Activated CD4-positive, alpha-beta T cell treated with anti-CD3 and anti-CD28 coated beads, Interleukin-2, amount 10 ng/mL, durations not matched to agents 7 days and 5 days (primary cell): ENCODE results near the gene TUBB6. TPM values are rescaled to one million over a fixed set of nuclear protein-coding genes. Genes with fewer than 3 reads are reported as not detected.

Experiments used
- CTCF ChIA-PET: fragments of 350-600 bp; sonication (Branson Sonifier 250); formaldehyde crosslinking; loops from one replicate; lab custom pipeline; 2021; ENCODE audit warnings: antibody characterized with exemption; lab: Charles Lee
- POLR2A ChIA-PET: fragments of 350-600 bp; sonication (Branson Sonifier 250); formaldehyde crosslinking; loops from one replicate; lab custom pipeline; 2021; ENCODE audit warnings: antibody characterized with exemption; lab: Charles Lee
- DNase-seq: peaks from one replicate; pipeline ENCODE4 v3.0.0-alpha.2; 2020
- H3K27ac Mint-ChIP-seq: one replicate; pipeline ENCODE4 v1.8.0; 2021; ENCODE audit warnings: mild to moderate bottlenecking, moderate library complexity, mixed read lengths
- H3K27me3 Mint-ChIP-seq: one replicate; pipeline ENCODE4 v1.8.0; 2021; ENCODE audit warnings: mixed read lengths
- H3K36me3 Mint-ChIP-seq: one replicate; pipeline ENCODE4 v1.8.0; 2021; ENCODE audit warnings: low read depth, mixed read lengths
- H3K4me1 Mint-ChIP-seq: one replicate; pipeline ENCODE4 v1.8.0; 2021; ENCODE audit warnings: mixed read lengths
- H3K4me3 Mint-ChIP-seq: one replicate; pipeline ENCODE4 v1.8.0; 2021; ENCODE audit warnings: mild to moderate bottlenecking, moderate library complexity, mixed read lengths
- H3K9me3 Mint-ChIP-seq: one replicate; pipeline ENCODE4 v1.8.0; 2021; ENCODE audit warnings: mixed read lengths
- total RNA-seq, 2 experiments: library from RNA; stranded (reverse); gene quantifications; one replicate each; pipeline ENCODE4 v1.2.3, GENCODE V29; 2021

Gene TUBB6
- total RNA-seq, 2 experiments from 2014 or later = 0.69 to 1.2 TPM

- H3K9me3 Mint-ChIP-seq = no peaks in the 10 kb centered on the region
- no peak overlapping the region for H3K4me3 Mint-ChIP-seq
- no peak overlapping the region for H3K27ac Mint-ChIP-seq
- no peaks in the 10 kb centered on the region for H3K27me3 Mint-ChIP-seq
- CTCF ChIA-PET = interaction anchor here (0.9 kb wide), 1 partner anchor 13 kb away, joined by 4 read pairs; no protein-coding TSS in a partner anchor
- H3K4me1 Mint-ChIP-seq = peaks cover 3% of the 10 kb centered on the region
- no peak for DNase-seq
- H3K36me3 Mint-ChIP-seq = peaks cover 28% of the 10 kb centered on the region
- POLR2A ChIA-PET = no interaction called here
Measured at GRCh38 chr18:12338382-12338781, 30.3 kb downstream of the TUBB6 start.

- no peaks in the 10 kb centered on the region for H3K27me3 Mint-ChIP-seq
- peaks cover 3% of the 10 kb centered on the region for H3K4me1 Mint-ChIP-seq
- no peak overlapping the region for H3K4me3 Mint-ChIP-seq
- no peaks in the 10 kb centered on the region for H3K9me3 Mint-ChIP-seq
- CTCF ChIA-PET = interaction anchor here (0.6 kb wide), 1 partner anchor 17 kb away, joined by 4 read pairs; no protein-coding TSS in a partner anchor
- POLR2A ChIA-PET = interaction anchor here (0.6 kb wide), 1 partner anchor 15 kb away, joined by 5 read pairs; no protein-coding TSS in a partner anchor
- no peak overlapping the region for H3K27ac Mint-ChIP-seq
- H3K36me3 Mint-ChIP-seq = peaks cover 36% of the 10 kb centered on the region
- DNase-seq = no peak
Measured at GRCh38 chr18:12340945-12341660, 33.1 kb downstream of the TUBB6 start.

- no peaks in the 10 kb centered on the region for H3K27me3 Mint-ChIP-seq
- H3K4me1 Mint-ChIP-seq = no peaks in the 10 kb centered on the region
- ChIA-PET CTCF (no interaction called here), POLR2A (no interaction called here)
- peak overlapping the region; percentile 52 for H3K27ac Mint-ChIP-seq
- H3K9me3 Mint-ChIP-seq = no peaks in the 10 kb centered on the region
- no peak for DNase-seq
- H3K36me3 Mint-ChIP-seq = peaks cover 35% of the 10 kb centered on the region
- H3K4me3 Mint-ChIP-seq = no peak overlapping the region
Measured at GRCh38 chr18:12342661-12343060, 34.6 kb downstream of the TUBB6 start.

GRCh38 chr18:12345491-12346239 lies 37.6 kb downstream of the TUBB6 start:
- H3K36me3 Mint-ChIP-seq = peaks cover 47% of the 10 kb centered on the region
- no peak overlapping the region for H3K27ac Mint-ChIP-seq
- POLR2A ChIA-PET = no interaction called here

GRCh38 chr18:12346240-12346565 lies 38.2 kb downstream of the TUBB6 start:
- Mint-ChIP-seq H3K27me3 (no peaks in the 10 kb centered on the region), H3K27ac (no peak overlapping the region), H3K4me1 (no peaks in the 10 kb centered on the region), H3K4me3 (no peak overlapping the region), H3K9me3 (no peaks in the 10 kb centered on the region), H3K36me3 (peaks cover 51% of the 10 kb centered on the region)
- ChIA-PET POLR2A (no interaction called here), CTCF (interaction anchor here (1.3 to 1.6 kb wide), 2 partner anchors 18 to 19 kb away, joined by 4 to 5 read pairs; no protein-coding TSS in a partner anchor)
- DNase-seq = no peak

More at GRCh38 chr18:12345491-12346239, 37.6 kb downstream of the TUBB6 start:
- no peak for DNase-seq
- Mint-ChIP-seq H3K4me1 (no peaks in the 10 kb centered on the region), H3K9me3 (no peaks in the 10 kb centered on the region), H3K27me3 (no peaks in the 10 kb centered on the region), H3K4me3 (no peak overlapping the region)
- CTCF ChIA-PET = interaction anchor here (1.3 to 1.6 kb wide), 3 partner anchors 17 to 19 kb away, joined by 3 to 5 read pairs (median 4); no protein-coding TSS in a partner anchor

- Mint-ChIP-seq H3K36me3 (peaks cover 48% of the 10 kb centered on the region), H3K4me3 (no peak overlapping the region), H3K27ac (no peak overlapping the region), H3K9me3 (no peaks in the 10 kb centered on the region), H3K4me1 (no peaks in the 10 kb centered on the region), H3K27me3 (no peaks in the 10 kb centered on the region)
- ChIA-PET POLR2A (no interaction called here), CTCF (interaction anchor here (1.2 to 2.2 kb wide), 3 partner anchors 10 to 20 kb away, joined by 3 to 14 read pairs (median 3); no protein-coding TSS in a partner anchor)
- no peak for DNase-seq
Measured at GRCh38 chr18:12347895-12348294, 39.9 kb downstream of the TUBB6 start.

GRCh38 chr18:12352188-12352587 lies 44.1 kb downstream of the TUBB6 start:
- Mint-ChIP-seq H3K27me3 (no peaks in the 10 kb centered on the region), H3K27ac (no peak overlapping the region), H3K4me3 (no peak overlapping the region), H3K36me3 (peaks cover 48% of the 10 kb centered on the region), H3K9me3 (no peaks in the 10 kb centered on the region), H3K4me1 (no peaks in the 10 kb centered on the region)
- CTCF ChIA-PET = interaction anchor here (1.6 to 1.9 kb wide), 2 partner anchors 9 to 13 kb away, joined by 4 to 5 read pairs; no protein-coding TSS in a partner anchor
- POLR2A ChIA-PET = interaction anchor here (0.5 kb wide), 1 partner anchor 25 kb away, joined by 3 read pairs; the partner anchor contains the start of gene AFG3L2
- DNase-seq = no peak

GRCh38 chr18:12359515-12359927 lies 51.5 kb downstream of the TUBB6 start:
- Mint-ChIP-seq H3K4me3 (no peak overlapping the region), H3K4me1 (no peaks in the 10 kb centered on the region), H3K36me3 (peaks cover 38% of the 10 kb centered on the region), H3K27me3 (no peaks in the 10 kb centered on the region), H3K27ac (no peak overlapping the region), H3K9me3 (no peaks in the 10 kb centered on the region)
- POLR2A ChIA-PET = no interaction called here
- CTCF ChIA-PET = no interaction called here
- DNase-seq = no peak

GRCh38 chr18:12361770-12362378 lies 53.8 kb downstream of the TUBB6 start:
- no peak for DNase-seq
- Mint-ChIP-seq H3K4me3 (no peak overlapping the region), H3K27me3 (no peaks in the 10 kb centered on the region), H3K36me3 (peaks cover 40% of the 10 kb centered on the region), H3K9me3 (no peaks in the 10 kb centered on the region), H3K4me1 (no peaks in the 10 kb centered on the region), H3K27ac (no peak overlapping the region)
- ChIA-PET POLR2A (no interaction called here), CTCF (interaction anchor here (1.0 kb wide), 1 partner anchor 10 kb away, joined by 5 read pairs; no protein-coding TSS in a partner anchor)

- H3K27ac Mint-ChIP-seq = no peak overlapping the region
- H3K4me3 Mint-ChIP-seq = no peak overlapping the region
- POLR2A ChIA-PET = no interaction called here
- CTCF ChIA-PET = no interaction called here
- H3K36me3 Mint-ChIP-seq = peaks cover 44% of the 10 kb centered on the region
- no peaks in the 10 kb centered on the region for H3K9me3 Mint-ChIP-seq
- no peaks in the 10 kb centered on the region for H3K4me1 Mint-ChIP-seq
- no peaks in the 10 kb centered on the region for H3K27me3 Mint-ChIP-seq
- DNase-seq = no peak
Measured at GRCh38 chr18:12362473-12363174, 54.6 kb downstream of the TUBB6 start.

GRCh38 chr18:12366379-12366778 lies 58.3 kb downstream of the TUBB6 start:
- peaks cover 40% of the 10 kb centered on the region for H3K36me3 Mint-ChIP-seq
- peaks cover 8% of the 10 kb centered on the region for H3K4me1 Mint-ChIP-seq
- H3K4me3 Mint-ChIP-seq = no peak overlapping the region
- CTCF ChIA-PET = interaction anchor here (0.6 kb wide), 1 partner anchor 365 kb away, joined by 3 read pairs; no protein-coding TSS in a partner anchor
- no peaks in the 10 kb centered on the region for H3K9me3 Mint-ChIP-seq
- POLR2A ChIA-PET = no interaction called here
- no peak overlapping the region for H3K27ac Mint-ChIP-seq
- H3K27me3 Mint-ChIP-seq = no peaks in the 10 kb centered on the region
- no peak for DNase-seq

GRCh38 chr18:12366784-12367183 lies 58.7 kb downstream of the TUBB6 start:
- ChIA-PET CTCF (interaction anchor here (0.6 kb wide), 1 partner anchor 365 kb away, joined by 3 read pairs; no protein-coding TSS in a partner anchor), POLR2A (no interaction called here)
- no peaks in the 10 kb centered on the region for H3K9me3 Mint-ChIP-seq
- no peak overlapping the region for H3K4me3 Mint-ChIP-seq
- H3K27ac Mint-ChIP-seq = peak overlapping the region; percentile 14
- peaks cover 12% of the 10 kb centered on the region for H3K4me1 Mint-ChIP-seq
- peaks cover 40% of the 10 kb centered on the region for H3K36me3 Mint-ChIP-seq
- no peak for DNase-seq
- H3K27me3 Mint-ChIP-seq = no peaks in the 10 kb centered on the region
